Ovary (tissue), 3 donors: Measurements from ENCODE around the gene LRRC4C.

Source experiments
- CTCF ChIP-seq, 3 donors: fragments of 450-650 bp in 2 of 3; fragments of 200-600 bp in 1 of 3; IDR thresholded peaks; one replicate each; pipeline versions ENCODE4 v1.5.1 to v1.8.0; 2016 to 2022; ENCODE audit warnings: antibody characterized with exemption in 3 of 3, mild to moderate bottlenecking in 1 of 3
- EP300 ChIP-seq: sonication (generic); formaldehyde crosslinking; IDR thresholded peaks from one replicate; pipeline ENCODE4 v1.6.1; 2017; ENCODE audit warnings: antibody characterized with exemption
- POLR2A ChIP-seq: fragments of 450-650 bp; IDR thresholded peaks from one replicate; pipeline ENCODE4 v1.6.1; 2017; ENCODE audit warnings: antibody characterized with exemption, mild to moderate bottlenecking, moderate library complexity
- donor health status: DM: no; HTN: no; CAD: no.

GRCh38 chr11:40207416-40207815, 1252.0 kb downstream of the LRRC4C start:
- TF ChIP-seq CTCF (IDR thresholded peaks at IDR 0.05) (no peak), POLR2A (no peak), EP300 (no peak)
